Measurements from ENCODE around the gene RERE.

DNA sequence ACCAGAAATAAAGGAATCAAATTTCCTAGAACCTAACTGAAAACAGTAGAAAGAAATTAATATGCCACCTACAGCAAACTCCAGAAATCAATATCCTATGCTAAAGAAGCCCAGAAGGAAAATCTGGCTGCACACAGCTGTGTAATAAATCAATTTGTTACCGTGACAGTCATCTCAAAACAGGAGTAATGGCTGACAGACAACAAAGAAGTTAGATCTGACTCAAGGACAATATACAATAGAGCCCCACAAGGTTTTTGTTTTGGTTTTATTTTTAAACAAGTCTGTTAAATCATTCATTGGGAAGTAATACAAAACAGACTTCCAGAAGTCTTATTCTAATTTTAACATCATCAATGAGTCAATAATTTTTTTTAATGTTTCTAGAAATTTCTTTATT is 168.4 kb downstream of the RERE start:
- TF ChIP-seq, protein P1, sequence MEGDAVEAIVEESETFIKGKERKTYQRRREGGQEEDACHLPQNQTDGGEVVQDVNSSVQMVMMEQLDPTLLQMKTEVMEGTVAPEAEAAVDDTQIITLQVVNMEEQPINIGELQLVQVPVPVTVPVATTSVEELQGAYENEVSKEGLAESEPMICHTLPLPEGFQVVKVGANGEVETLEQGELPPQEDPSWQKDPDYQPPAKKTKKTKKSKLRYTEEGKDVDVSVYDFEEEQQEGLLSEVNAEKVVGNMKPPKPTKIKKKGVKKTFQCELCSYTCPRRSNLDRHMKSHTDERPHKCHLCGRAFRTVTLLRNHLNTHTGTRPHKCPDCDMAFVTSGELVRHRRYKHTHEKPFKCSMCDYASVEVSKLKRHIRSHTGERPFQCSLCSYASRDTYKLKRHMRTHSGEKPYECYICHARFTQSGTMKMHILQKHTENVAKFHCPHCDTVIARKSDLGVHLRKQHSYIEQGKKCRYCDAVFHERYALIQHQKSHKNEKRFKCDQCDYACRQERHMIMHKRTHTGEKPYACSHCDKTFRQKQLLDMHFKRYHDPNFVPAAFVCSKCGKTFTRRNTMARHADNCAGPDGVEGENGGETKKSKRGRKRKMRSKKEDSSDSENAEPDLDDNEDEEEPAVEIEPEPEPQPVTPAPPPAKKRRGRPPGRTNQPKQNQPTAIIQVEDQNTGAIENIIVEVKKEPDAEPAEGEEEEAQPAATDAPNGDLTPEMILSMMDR (IDR thresholded peaks at IDR 0.05 in 2 of 3, conservative IDR thresholded peaks at IDR 0.05 in 1 of 3; ENCODE audit: borderline replicate concordance in 1 of 3, insufficient read depth in 1 of 3, low read depth in 2 of 3, low read length in 2 of 3) = no peak
- no peak for TF ChIP-seq POLR2A (IDR thresholded peaks at IDR 0.05; ENCODE audit: borderline replicate concordance, extremely low read depth, insufficient read depth, insufficient read length)
- TF ChIP-seq POLR2AphosphoS5 (IDR thresholded peaks at IDR 0.05; ENCODE audit: low read depth, low read length) = no peak
- no peak for TF ChIP-seq YY1 (IDR thresholded peaks at IDR 0.05; ENCODE audit: extremely low read depth, insufficient replicate concordance, low read depth, low read length)
